Nephron progenitor cell (in vitro differentiated cells): Measurements from ENCODE around the gene NAT9.
A peak's percentile ranks its signal among the peaks of the same experiment; 100 is the strongest.

Experiments used
- DNase-seq: peaks from one replicate; pipeline ENCODE4 v3.0.0; 2021
- H3K27ac Mint-ChIP-seq: 2 replicates; pipeline ENCODE4 v1.8.0; 2021; ENCODE audit warnings: mild to moderate bottlenecking, moderate library complexity, mixed read lengths
- H3K27me3 Mint-ChIP-seq: 2 replicates; pipeline ENCODE4 v1.8.0; 2021; ENCODE audit warnings: mild to moderate bottlenecking, low read depth, mixed read lengths; ENCODE audit not compliant: poor library complexity
- H3K36me3 Mint-ChIP-seq: 2 replicates; pipeline ENCODE4 v1.8.0; 2021; ENCODE audit warnings: low read depth, mixed read lengths
- H3K4me1 Mint-ChIP-seq: 2 replicates; pipeline ENCODE4 v1.8.0; 2021; ENCODE audit warnings: mixed read lengths
- H3K4me3 Mint-ChIP-seq: 2 replicates; pipeline ENCODE4 v1.8.0; 2021; ENCODE audit warnings: mild to moderate bottlenecking, moderate library complexity, mixed read lengths
- H3K9me3 Mint-ChIP-seq: 2 replicates; pipeline ENCODE4 v1.8.0; 2021; ENCODE audit warnings: mild to moderate bottlenecking, moderate library complexity, mixed read lengths
- CTCF ChIP-seq: fragments of 200-600 bp; sonication (generic); IDR thresholded peaks from 2 replicates; pipeline ENCODE4 v1.5.0; 2021; ENCODE audit warnings: antibody characterized with exemption

NAT9 gene

GRCh38 chr17:74757502-74757901, 18.6 kb downstream of the NAT9 start:
- no peak for TF ChIP-seq CTCF
- Mint-ChIP-seq H3K4me3 (no peak overlapping the region), H3K4me1 (peaks cover 81% of the 10 kb centered on the region), H3K36me3 (peaks cover 6% of the 10 kb centered on the region), H3K27ac (no peak overlapping the region), H3K9me3 (no peaks in the 10 kb centered on the region), H3K27me3 (peaks cover 1% of the 10 kb centered on the region)
- DNase-seq: no peak

- peaks cover 3% of the 10 kb centered on the region for H3K27me3 Mint-ChIP-seq
- no peak for TF ChIP-seq CTCF
- no peak overlapping the region for H3K4me3 Mint-ChIP-seq
- peaks cover 82% of the 10 kb centered on the region for H3K4me1 Mint-ChIP-seq
- no peaks in the 10 kb centered on the region for H3K9me3 Mint-ChIP-seq
- no peak overlapping the region for H3K27ac Mint-ChIP-seq
- no peak for DNase-seq
- peaks cover 10% of the 10 kb centered on the region for H3K36me3 Mint-ChIP-seq
These were observed 19.3 kb downstream of the NAT9 start for GRCh38 chr17:74756891-74757290.

GRCh38 chr17:74755533-74755932, 20.6 kb downstream of the NAT9 start:
- peaks cover 82% of the 10 kb centered on the region for H3K4me1 Mint-ChIP-seq

GRCh38 chr17:74754832-74755231, 21.3 kb downstream of the NAT9 start:
- H3K36me3 Mint-ChIP-seq: peaks cover 10% of the 10 kb centered on the region

More at GRCh38 chr17:74755533-74755932, 20.6 kb downstream of the NAT9 start:
- TF ChIP-seq CTCF: no peak
- peaks cover 10% of the 10 kb centered on the region for H3K36me3 Mint-ChIP-seq
- H3K27ac Mint-ChIP-seq: no peak overlapping the region
- H3K27me3 Mint-ChIP-seq: peaks cover 3% of the 10 kb centered on the region
- no peaks in the 10 kb centered on the region for H3K9me3 Mint-ChIP-seq
- DNase-seq: no peak
- H3K4me3 Mint-ChIP-seq: no peak overlapping the region

GRCh38 chr17:74752822-74753401, 23.2 kb downstream of the NAT9 start:
- Mint-ChIP-seq H3K27ac (no peak overlapping the region), H3K36me3 (peaks cover 10% of the 10 kb centered on the region), H3K4me3 (peak overlapping the region; percentile 34), H3K27me3 (peaks cover 3% of the 10 kb centered on the region), H3K4me1 (peaks cover 68% of the 10 kb centered on the region), H3K9me3 (no peaks in the 10 kb centered on the region)
- no peak for DNase-seq
- TF ChIP-seq CTCF: no peak

More at GRCh38 chr17:74754832-74755231, 21.3 kb downstream of the NAT9 start:
- H3K27ac Mint-ChIP-seq: no peak overlapping the region
- peaks cover 3% of the 10 kb centered on the region for H3K27me3 Mint-ChIP-seq
- no peaks in the 10 kb centered on the region for H3K9me3 Mint-ChIP-seq
- H3K4me3 Mint-ChIP-seq: no peak overlapping the region
- DNase-seq: no peak
- peaks cover 82% of the 10 kb centered on the region for H3K4me1 Mint-ChIP-seq
- TF ChIP-seq CTCF: no peak

GRCh38 chr17:74752415-74752814, 23.7 kb downstream of the NAT9 start:
- Mint-ChIP-seq H3K36me3 (peaks cover 10% of the 10 kb centered on the region), H3K9me3 (no peaks in the 10 kb centered on the region), H3K27me3 (peaks cover 3% of the 10 kb centered on the region), H3K4me3 (peak overlapping the region; percentile 64), H3K4me1 (peaks cover 68% of the 10 kb centered on the region), H3K27ac (no peak overlapping the region)
- DNase-seq: no peak
- TF ChIP-seq CTCF: no peak
